SK-N-SH treated with all-trans-retinoic acid at 6 μM for 48 hours (cell line): ENCODE data around the gene RBM12.

Experiments used
- ATAC-seq: fragments of 200-7000 bp; cut with Tn5 transposase; 3 replicates; pipeline ENCODE4 v1.9.1; 2020; ENCODE audit warnings: mild to moderate bottlenecking, moderate library complexity
- ARNTL ChIP-seq: fragments of 450-650 bp; formaldehyde crosslinking; IDR thresholded peaks from 2 replicates; pipeline ENCODE4 v1.5.0; 2020; ENCODE audit warnings: low read depth, mild to moderate bottlenecking, moderate library complexity, borderline replicate concordance
- BACH2 ChIP-seq: fragments of 250-450 bp; sonication (Bioruptor Pico); IDR thresholded peaks from 2 replicates; pipeline ENCODE4 v1.9.0; 2021; ENCODE audit warnings: mild to moderate bottlenecking, borderline replicate concordance
- CREB5 ChIP-seq: fragments of 250-450 bp; sonication (Bioruptor Pico); IDR thresholded peaks from 2 replicates; pipeline ENCODE4 v1.5.1; 2020; ENCODE audit warnings: low read depth, mild to moderate bottlenecking, moderate library complexity
- CSDC2 ChIP-seq: fragments of 250-450 bp; sonication (Bioruptor Pico); IDR thresholded peaks from 2 replicates; pipeline ENCODE4 v1.5.0; 2020; ENCODE audit warnings: mild to moderate bottlenecking, moderate library complexity
- CSRNP3 ChIP-seq: fragments of 250-450 bp; sonication (Bioruptor Pico); IDR thresholded peaks from 2 replicates; pipeline ENCODE4 v1.5.1; 2021; ENCODE audit warnings: mild to moderate bottlenecking, moderate library complexity
- ESRRG ChIP-seq: fragments of 250-450 bp; sonication (Bioruptor Pico); IDR thresholded peaks from 2 replicates; pipeline ENCODE4 v1.6.1; 2021; ENCODE audit warnings: mild to moderate bottlenecking
- GLIS3 ChIP-seq: fragments of 250-450 bp; sonication (Bioruptor Pico); IDR thresholded peaks from 2 replicates; pipeline ENCODE4 v1.5.0; 2020; ENCODE audit warnings: mild to moderate bottlenecking, moderate library complexity
- ISL1 ChIP-seq: fragments of 250-450 bp; sonication (Bioruptor Pico); IDR thresholded peaks from 2 replicates; pipeline ENCODE4 v2.1.2; 2022; ENCODE audit warnings: mild to moderate bottlenecking, moderate library complexity
- OSR1 ChIP-seq: fragments of 250-450 bp; sonication (Bioruptor Pico); IDR thresholded peaks from 2 replicates; pipeline ENCODE4 v1.8.0; 2022; ENCODE audit warnings: moderate library complexity, mild to moderate bottlenecking, inconsistent platforms
- PATZ1 ChIP-seq: fragments of 250-450 bp; sonication (Bioruptor Pico); IDR thresholded peaks from 2 replicates; pipeline ENCODE4 v1.8.0; 2020; ENCODE audit warnings: mild to moderate bottlenecking, moderate library complexity, borderline replicate concordance
- POU6F1 ChIP-seq: fragments of 250-450 bp; sonication (Bioruptor Pico); IDR thresholded peaks from 2 replicates; pipeline ENCODE4 v1.8.0; 2021; ENCODE audit warnings: low read depth, mild to moderate bottlenecking, moderate library complexity, borderline replicate concordance
- PPARA ChIP-seq: fragments of 250-450 bp; sonication (Bioruptor Pico); IDR thresholded peaks from 2 replicates; pipeline ENCODE4 v1.5.0; 2020; ENCODE audit warnings: mild to moderate bottlenecking, borderline replicate concordance
- RARB ChIP-seq: fragments of 250-450 bp; sonication (Bioruptor Pico); IDR thresholded peaks from 2 replicates; pipeline ENCODE4 v1.8.0; 2021; ENCODE audit warnings: mild to moderate bottlenecking, moderate library complexity
- SNAI2 ChIP-seq: fragments of 250-450 bp; sonication (Bioruptor Pico); IDR thresholded peaks from 2 replicates; pipeline ENCODE4 v1.5.0; 2020; ENCODE audit warnings: mild to moderate bottlenecking, moderate library complexity
- TCF4 ChIP-seq: fragments of 250-450 bp; sonication (Bioruptor Pico); IDR thresholded peaks from 2 replicates; pipeline ENCODE4 v1.8.0; 2021; ENCODE audit warnings: mild to moderate bottlenecking, moderate library complexity, borderline replicate concordance
- TOX ChIP-seq: fragments of 250-450 bp; sonication (Bioruptor Pico); IDR thresholded peaks from 2 replicates; pipeline ENCODE4 v1.8.0; 2021; ENCODE audit warnings: mild to moderate bottlenecking, moderate library complexity, borderline replicate concordance
- TSHZ2 ChIP-seq: fragments of 250-450 bp; sonication (Bioruptor Pico); IDR thresholded peaks from 2 replicates; pipeline ENCODE4 v1.5.0; 2020; ENCODE audit warnings: mild to moderate bottlenecking, moderate library complexity
- ZC3H10 ChIP-seq: fragments of 250-450 bp; sonication (Bioruptor Pico); IDR thresholded peaks from 2 replicates; pipeline ENCODE4 v1.5.1; 2021; ENCODE audit warnings: mild to moderate bottlenecking, moderate library complexity
- ZFP30 ChIP-seq: fragments of 450-650 bp; formaldehyde crosslinking; IDR thresholded peaks from 2 replicates; pipeline ENCODE4 v1.5.0; 2022; ENCODE audit warnings: mild to moderate bottlenecking, moderate library complexity
- ZNF70 ChIP-seq: fragments of 450-650 bp; formaldehyde crosslinking; IDR thresholded peaks from 2 replicates; pipeline ENCODE4 v1.5.0; 2020; ENCODE audit warnings: mild to moderate bottlenecking, moderate library complexity
- ZNF8 ChIP-seq: fragments of 450-650 bp; formaldehyde crosslinking; IDR thresholded peaks from 2 replicates; pipeline ENCODE4 v1.5.0; 2020; ENCODE audit warnings: mild to moderate bottlenecking, moderate library complexity

Gene RBM12

GRCh38 chr20:35601990-35602389 lies 62.7 kb downstream of the RBM12 start:
- ATAC-seq = no peak
- TF ChIP-seq ZC3H10 = no peak
- TF ChIP-seq GLIS3 = no peak
- TF ChIP-seq ZNF70 (CRISPR knock-in tag) = no peak
- TF ChIP-seq ZNF8 (CRISPR knock-in tag) = no peak
- TF ChIP-seq SNAI2 (CRISPR knock-in tag) = no peak
- no peak for TF ChIP-seq BACH2 (CRISPR knock-in tag)

GRCh38 chr20:35600993-35601973 lies 63.4 kb downstream of the RBM12 start:
- no peak for TF ChIP-seq BACH2 (CRISPR knock-in tag)
- TF ChIP-seq PATZ1 (CRISPR knock-in tag) = no peak
- TF ChIP-seq CSRNP3 (CRISPR knock-in tag) = no peak
- no peak for TF ChIP-seq GLIS3
- no peak for TF ChIP-seq POU6F1 (CRISPR knock-in tag)
- no peak for TF ChIP-seq RARB
- no peak for TF ChIP-seq OSR1 (CRISPR knock-in tag)
- no peak for TF ChIP-seq PPARA (CRISPR knock-in tag)
- no peak for TF ChIP-seq ZNF70 (CRISPR knock-in tag)
- no peak for TF ChIP-seq ESRRG (CRISPR knock-in tag)
- no peak for TF ChIP-seq ZFP30 (CRISPR knock-in tag)
- no peak for TF ChIP-seq ZNF8 (CRISPR knock-in tag)
- no peak for TF ChIP-seq ISL1
- no peak for TF ChIP-seq TOX (CRISPR knock-in tag)
- TF ChIP-seq, all 23 proteins: peak for 0
- peak; percentile 83 for ATAC-seq

- ATAC-seq = no peak
- no peak for TF ChIP-seq RARB
- TF ChIP-seq CREB5 (CRISPR knock-in tag) = no peak
- no peak for TF ChIP-seq TSHZ2
- TF ChIP-seq TCF4 (CRISPR knock-in tag) = no peak
- no peak for TF ChIP-seq CSRNP3 (CRISPR knock-in tag)
- no peak for TF ChIP-seq GLIS3
- TF ChIP-seq ISL1 = no peak
- TF ChIP-seq PATZ1 (CRISPR knock-in tag) = no peak
- no peak for TF ChIP-seq CSDC2
- TF ChIP-seq OSR1 (CRISPR knock-in tag) = no peak
- TF ChIP-seq ARNTL (CRISPR knock-in tag) = no peak
- no peak for TF ChIP-seq ZNF70 (CRISPR knock-in tag)
- TF ChIP-seq SNAI2 (CRISPR knock-in tag) = no peak
- TF ChIP-seq ZC3H10 = no peak
- TF ChIP-seq ESRRG (CRISPR knock-in tag) = no peak
- no peak for TF ChIP-seq BACH2 (CRISPR knock-in tag)
Measured at GRCh38 chr20:35600176-35600992, 64.3 kb downstream of the RBM12 start.
